ENCODE data around the gene WWOX. TPM values are rescaled to one million over a fixed set of nuclear protein-coding genes. Genes with fewer than 3 reads are reported as not detected.

WWOX gene
- total and polyA plus RNA-seq, 2 of the 8 experiments (the other 6 are each of a cell fraction or from before 2014, with no cell fraction given): 5.4 to 16.7 TPM

- WGBS, 2 experiments (ENCODE audit: extremely low coverage in 1 of 2, insufficient coverage in 1 of 2, insufficient read length in 1 of 2, insufficient replicate concordance in 2 of 2, low coverage in 1 of 2, low lambda C conversion rate in 2 of 2, missing lambda C conversion rate in 1 of 2): 91% methylated on average over 7 of the region's 7 CpGs; no CpG with 5 or more reads in 1 of the 2 experiments
- ChIA-PET POLR2A (ENCODE audit: partially characterized antibody) (no interaction called here), CTCF (ENCODE audit: partially characterized antibody) (no interaction called here)
- H4K91ac ChIP-seq (replicated peaks; ENCODE audit: insufficient read length, low read length): no peak overlapping the region
- no peak overlapping the region for H2BK12ac ChIP-seq (ENCODE audit: low read depth, low read length)
- no peak overlapping the region for H4K8ac ChIP-seq (ENCODE audit: extremely low read depth, insufficient read depth, low read length)
- H2AFZ ChIP-seq (ENCODE audit: low read length): no peak overlapping the region
- H3K23me2 ChIP-seq (ENCODE audit: low read depth, low read length): no peaks in the 10 kb centered on the region
- no peak for TF ChIP-seq POLR2AphosphoS5 (IDR thresholded peaks at IDR 0.05; ENCODE audit: low read depth, low read length)
- no peak for TF ChIP-seq CREB1 (IDR thresholded peaks at IDR 0.05)
- TF ChIP-seq ZNF274 (IDR thresholded peaks at IDR 0.05; ENCODE audit: borderline replicate concordance, extremely low read depth, low read length): no peak
- TF ChIP-seq ATF2 (IDR thresholded peaks at IDR 0.05; ENCODE audit: low read length): no peak
- TF ChIP-seq EGR1 (IDR thresholded peaks at IDR 0.05; ENCODE audit: borderline replicate concordance, low read depth, low read length): no peak
- no peak for TF ChIP-seq SP2 (IDR thresholded peaks at IDR 0.05; ENCODE audit: low read length)
- no peak overlapping the region for H2BK15ac ChIP-seq (ENCODE audit: low read length)
- H3K36me3 ChIP-seq (ENCODE audit: control insufficient read depth in 2 of 4, insufficient read depth in 4 of 4, low read length in 3 of 4): no peaks in the 10 kb centered on the region
- H3K4me1 ChIP-seq (replicated peaks in 1 of 4; ENCODE audit: control insufficient read depth in 3 of 4, insufficient read depth in 4 of 4, low read length in 3 of 4): no peaks in the 10 kb centered on the region
- H3K27ac ChIP-seq (ENCODE audit: low read depth, low read length): no peak overlapping the region
- FAIRE-seq (no peak), DNase-seq (ENCODE audit: low read depth in 1 of 2, low spot score in 2 of 2) (no peak)
- H3K79me2 ChIP-seq (ENCODE audit: control insufficient read depth in 1 of 2, insufficient read depth in 2 of 2, low read length in 2 of 2): no peaks in the 10 kb centered on the region
- H3K9me3 ChIP-seq (ENCODE audit: insufficient read depth in 2 of 2, low read depth in 1 of 2, low read length in 1 of 2): no peaks in the 10 kb centered on the region
- no peaks in the 10 kb centered on the region for H3K27me3 ChIP-seq (replicated peaks in 1 of 4; ENCODE audit: control insufficient read depth in 3 of 4, extremely low read depth in 1 of 4, insufficient read depth in 3 of 4, low read length in 3 of 4)
- no peak overlapping the region for H3K4me3 ChIP-seq (ENCODE audit: extremely low read depth in 1 of 4, insufficient read depth in 2 of 4, low read depth in 3 of 4, low read length in 4 of 4)
- no peak overlapping the region for H4K5ac ChIP-seq (ENCODE audit: insufficient read length, low read depth, low read length)
- H2BK5ac ChIP-seq (ENCODE audit: low read depth, low read length): no peak overlapping the region
- no peak overlapping the region for H3K18ac ChIP-seq (ENCODE audit: extremely low read depth, low read length)
- H3K4me2 ChIP-seq (ENCODE audit: insufficient read depth in 1 of 2, low read depth in 2 of 2, low read length in 2 of 2): no peak overlapping the region
- no peak overlapping the region for H3K56ac ChIP-seq (replicated peaks; ENCODE audit: insufficient read length, low read depth, low read length)
- H3K23ac ChIP-seq (ENCODE audit: insufficient read length): no peak overlapping the region
- H4K20me1 ChIP-seq (replicated peaks in 1 of 2; ENCODE audit: control insufficient read depth in 1 of 2, insufficient read depth in 2 of 2, low read length in 2 of 2): no peaks in the 10 kb centered on the region
- H3K9ac ChIP-seq (replicated peaks in 1 of 4; ENCODE audit: extremely low read depth in 1 of 4, low read depth in 3 of 4, low read length in 3 of 4): no peak overlapping the region
- no peaks in the 10 kb centered on the region for H3K79me1 ChIP-seq (ENCODE audit: low read depth, low read length)
- H3K4ac ChIP-seq (replicated peaks; ENCODE audit: insufficient read length, low read depth, low read length): no peak overlapping the region
- no peak overlapping the region for H2BK20ac ChIP-seq (ENCODE audit: low read length)
- no peak overlapping the region for H2BK120ac ChIP-seq (replicated peaks; ENCODE audit: low read depth, low read length)
- H3K14ac ChIP-seq (ENCODE audit: insufficient read length): no peak overlapping the region
- no peak overlapping the region for H2AK5ac ChIP-seq (ENCODE audit: low read depth, low read length)
These were observed 410.5 kb downstream of the WWOX start for GRCh38 chr16:78509965-78510364.

All from H1 (cell line).